GM23248 (cell line): ENCODE data around the gene LMO7. TPM values are rescaled to one million over a fixed set of nuclear protein-coding genes. Genes with fewer than 3 reads are reported as not detected.
"Not testable (repeated sequence)": the region's sequence is repeated elsewhere in the genome, so short reads cannot be mapped to it uniquely, and the experiment has no call there.

Experiments
- DNase-seq: peaks from one replicate; pipeline ENCODE4 v3.0.0-alpha.2; 2015
- H2AFZ ChIP-seq: fragments of 200-600 bp; sonication (generic); 2 replicates; pipeline ENCODE4 v1.6.1; 2016; ENCODE audit warnings: antibody characterized with exemption
- H3F3A ChIP-seq: fragments of 200-600 bp; sonication (generic); 2 replicates; pipeline ENCODE4 v1.6.1; 2016; ENCODE audit warnings: mild to moderate bottlenecking, antibody characterized with exemption, mixed run types; ENCODE audit not compliant: insufficient read depth
- H3K27ac ChIP-seq: fragments of 200-600 bp; sonication (generic); 2 replicates; pipeline ENCODE4 v1.5.1; 2016; ENCODE audit warnings: mild to moderate bottlenecking
- H3K27me3 ChIP-seq: fragments of 200-600 bp; sonication (generic); replicated peaks from 2 replicates; pipeline ENCODE4 v1.6.1; 2016; ENCODE audit warnings: mild to moderate bottlenecking; ENCODE audit not compliant: insufficient read depth
- H3K36me3 ChIP-seq: fragments of 200-600 bp; sonication (generic); 2 replicates; pipeline ENCODE4 v1.6.1; 2016; ENCODE audit warnings: low read depth, mild to moderate bottlenecking
- H3K4me1 ChIP-seq: fragments of 200-600 bp; sonication (generic); 2 replicates; pipeline ENCODE4 v1.6.1; 2016; ENCODE audit warnings: mild to moderate bottlenecking; ENCODE audit not compliant: insufficient read depth
- H3K4me2 ChIP-seq: fragments of 200-600 bp; sonication (generic); one replicate; pipeline ENCODE4 v1.6.1; 2016; ENCODE audit warnings: mild to moderate bottlenecking; ENCODE audit not compliant: unreplicated experiment
- H3K4me3 ChIP-seq: fragments of 200-600 bp; sonication (generic); 2 replicates; pipeline ENCODE4 v1.5.1; 2016; ENCODE audit warnings: mild to moderate bottlenecking
- H3K79me2 ChIP-seq: fragments of 200-600 bp; sonication (generic); 2 replicates; pipeline ENCODE4 v1.6.1; 2016; ENCODE audit warnings: mild to moderate bottlenecking; ENCODE audit not compliant: insufficient read depth
- H3K9ac ChIP-seq: fragments of 200-600 bp; sonication (generic); 2 replicates; pipeline ENCODE4 v1.6.1; 2016; ENCODE audit warnings: mild to moderate bottlenecking
- H3K9me2 ChIP-seq: fragments of 200-600 bp; sonication (generic); 2 replicates; pipeline ENCODE4 v1.6.1; 2016; ENCODE audit warnings: mixed run types, mild to moderate bottlenecking, moderate library complexity; ENCODE audit not compliant: insufficient read depth
- H3K9me3 ChIP-seq: fragments of 200-600 bp; sonication (generic); one replicate; pipeline ENCODE4 v1.6.1; 2017; ENCODE audit warnings: low read depth
- H4K20me1 ChIP-seq: fragments of 200-600 bp; sonication (generic); 2 replicates; pipeline ENCODE4 v1.6.0; 2016; ENCODE audit not compliant: insufficient read depth
- EZH2 ChIP-seq: fragments of 200-600 bp; sonication (generic); IDR thresholded peaks from 2 replicates; pipeline ENCODE4 v1.6.1; 2018; ENCODE audit warnings: antibody characterized with exemption, mild to moderate bottlenecking; ENCODE audit not compliant: insufficient read depth, poor library complexity, severe bottlenecking
- EZH2phosphoT487 ChIP-seq: fragments of 200-600 bp; sonication (generic); IDR thresholded peaks from 2 replicates; pipeline ENCODE4 v1.6.1; 2018; ENCODE audit warnings: antibody characterized with exemption, moderate library complexity, mild to moderate bottlenecking, low read depth; ENCODE audit not compliant: insufficient read depth
- WGBS, 2 experiments: methylation state at CpG; one replicate each; pipeline ENCODE4 v1.1.6; 2015 to 2017; ENCODE audit warnings: low lambda C conversion rate in 2 of 2, low coverage in 1 of 2; ENCODE audit errors: missing lambda C conversion rate in 2 of 2; 5-methylcytosine and 5-hydroxymethylcytosine counted together
- in situ Hi-C: fragments of 300-500 bp; cut with MboI; formaldehyde crosslinking; loops from 2 replicates; pipeline ENCODE4 v1.15.0; 2020
- polyA plus RNA-seq: library from polyadenylated mRNA; unstranded; fragments of >200 nt; fragmentation: Nextera tagmentation; extraction: Ambion mirVana; gene quantifications from 2 replicates; pipeline ENCODE4 v1.2.1, GENCODE V29; 2016
- total RNA-seq: library from RNA; depleted of rRNA; stranded (reverse); fragments of >200 nt; shearing (Covaris generic); gene quantifications from 2 replicates; pipeline ENCODE4 v1.2.3, GENCODE V29; 2014

LMO7 gene
- total and polyA plus RNA-seq, 2 experiments from 2014 or later = 288 to 318 TPM

GRCh38 chr13:75699062-75699461, 62.9 kb downstream of the LMO7 start:
- Histone ChIP-seq H3K9me3 (no peaks in the 10 kb centered on the region), H3F3A (peaks cover 40% of the 10 kb centered on the region), H4K20me1 (peaks cover 15% of the 10 kb centered on the region), H3K27ac (no peak overlapping the region), H3K79me2 (peaks cover 100% of the 10 kb centered on the region), H3K9ac (no peak overlapping the region), H3K27me3 (no peaks in the 10 kb centered on the region), H2AFZ (no peak overlapping the region), H3K4me1 (peaks cover 19% of the 10 kb centered on the region), H3K36me3 (peaks cover 14% of the 10 kb centered on the region; the same call in 1 of the 2 replicates), H3K9me2 (no peaks in the 10 kb centered on the region), H3K4me3 (no peak overlapping the region), H3K4me2 (no peak overlapping the region)
- no peak for TF ChIP-seq EZH2phosphoT487
- no peak for TF ChIP-seq EZH2
- in situ Hi-C loops = no loop called here
- no peak for DNase-seq
- 80 to 82% methylated on average over 1 of the region's 1 CpG for WGBS, 2 experiments

GRCh38 chr13:75699717-75700116, 63.6 kb downstream of the LMO7 start:
- H3K9me2 ChIP-seq, H3K36me3 ChIP-seq, H3K9ac ChIP-seq, H3K4me2 ChIP-seq, H3K27me3 ChIP-seq, H3K27ac ChIP-seq, H2AFZ ChIP-seq, H3K4me3 ChIP-seq, H3K9me3 ChIP-seq, DNase-seq, in situ Hi-C loops: not testable (repeated sequence)
- H3K4me1 ChIP-seq = peaks cover 26% of the 10 kb centered on the region
- H3F3A ChIP-seq = peaks cover 41% of the 10 kb centered on the region
- 98% methylated on average over 7 of the region's 7 CpGs for WGBS, 2 experiments
- peaks cover 100% of the 10 kb centered on the region for H3K79me2 ChIP-seq
- H4K20me1 ChIP-seq = peaks cover 11% of the 10 kb centered on the region

- in situ Hi-C loops = no loop called here
- Histone ChIP-seq H3K4me2 (no peak overlapping the region), H3K9ac (no peak overlapping the region), H3K27ac (no peak overlapping the region), H3F3A (peaks cover 40% of the 10 kb centered on the region), H3K36me3 (peaks cover 8% of the 10 kb centered on the region; the same call in 1 of the 2 replicates), H3K9me2 (no peaks in the 10 kb centered on the region), H3K9me3 (no peaks in the 10 kb centered on the region), H4K20me1 (peaks cover 11% of the 10 kb centered on the region), H3K79me2 (peaks cover 100% of the 10 kb centered on the region), H3K27me3 (no peaks in the 10 kb centered on the region), H3K4me3 (no peak overlapping the region), H2AFZ (no peak overlapping the region), H3K4me1 (peaks cover 30% of the 10 kb centered on the region)
- no peak for TF ChIP-seq EZH2phosphoT487
- no peak for TF ChIP-seq EZH2
- WGBS, 2 experiments = 96 to 98% methylated on average over 2 of the region's 2 CpGs
- no peak for DNase-seq
These were observed 64.4 kb downstream of the LMO7 start for GRCh38 chr13:75700552-75700951.

- Histone ChIP-seq H3F3A (peaks cover 52% of the 10 kb centered on the region), H3K9ac (no peak overlapping the region), H3K79me2 (peaks cover 100% of the 10 kb centered on the region), H3K9me3 (no peaks in the 10 kb centered on the region), H3K36me3 (peaks cover 8% of the 10 kb centered on the region; the same call in 1 of the 2 replicates), H3K27me3 (no peaks in the 10 kb centered on the region), H4K20me1 (peaks cover 9% of the 10 kb centered on the region), H3K9me2 (no peaks in the 10 kb centered on the region), H3K4me1 (peaks cover 39% of the 10 kb centered on the region), H3K4me3 (no peak overlapping the region), H2AFZ (no peak overlapping the region), H3K4me2 (no peak overlapping the region), H3K27ac (no peak overlapping the region)
- in situ Hi-C loops = no loop called here
- TF ChIP-seq EZH2 (no peak), EZH2phosphoT487 (no peak)
- no peak for DNase-seq
These were observed 66.3 kb downstream of the LMO7 start for GRCh38 chr13:75702476-75702875.

- no peak overlapping the region for H3K9ac ChIP-seq
- peaks cover 9% of the 10 kb centered on the region for H4K20me1 ChIP-seq
- peak overlapping the region; percentile 4 for H3K4me2 ChIP-seq
- H3K36me3 ChIP-seq = peaks cover 7% of the 10 kb centered on the region; the same call in 1 of the 2 replicates
- H2AFZ ChIP-seq = no peak overlapping the region
- TF ChIP-seq EZH2phosphoT487 = no peak
- TF ChIP-seq EZH2 = no peak
- no peak overlapping the region for H3K4me3 ChIP-seq
- peaks cover 39% of the 10 kb centered on the region for H3K4me1 ChIP-seq
- H3K27ac ChIP-seq = peak overlapping the region; percentile 76
- WGBS, 2 experiments = 83 to 92% methylated on average over 2 of the region's 2 CpGs
- no peak for DNase-seq
- H3K79me2 ChIP-seq = peaks cover 99% of the 10 kb centered on the region
- no peaks in the 10 kb centered on the region for H3K9me2 ChIP-seq
- no peaks in the 10 kb centered on the region for H3K9me3 ChIP-seq
- peaks cover 48% of the 10 kb centered on the region for H3F3A ChIP-seq
- in situ Hi-C loops = no loop called here
- H3K27me3 ChIP-seq = no peaks in the 10 kb centered on the region
These were observed 67.6 kb downstream of the LMO7 start for GRCh38 chr13:75703769-75704168.
